ENCODE data around the gene NR5A2. TPM values are rescaled to one million over a fixed set of nuclear protein-coding genes. Genes with fewer than 3 reads are reported as not detected.
A peak's percentile ranks its signal among the peaks of the same experiment; 100 is the strongest.

Gene NR5A2
- total RNA-seq, 1 donor from 2014 or later: not detected

- no peak for TF ChIP-seq EZH2phosphoT487 (IDR thresholded peaks at IDR 0.05)
- Histone ChIP-seq H2AFZ (replicated peaks) (no peak overlapping the region), H4K20me1 (ENCODE audit: low read depth) (peaks cover 26% of the 10 kb centered on the region), H3K27ac (no peak overlapping the region), H3K27me3 (peaks cover 92% of the 10 kb centered on the region), H3K4me3 (no peak overlapping the region), H3K4me1 (peaks cover 19% of the 10 kb centered on the region), H3F3A (ENCODE audit: low read depth) (peaks cover 30% of the 10 kb centered on the region), H3K4me2 (no peak overlapping the region), H3K9me3 (ENCODE audit: low read depth) (no peaks in the 10 kb centered on the region), H3K9ac (no peak overlapping the region), H3K36me3 (no peaks in the 10 kb centered on the region), H3K79me2 (ENCODE audit: low read depth) (no peaks in the 10 kb centered on the region)
- Mint-ChIP-seq H3K4me1 (peaks cover 8% of the 10 kb centered on the region), H3K27me3 (ENCODE audit: insufficient read depth, low read depth) (peaks cover 48% of the 10 kb centered on the region), H3K36me3 (no peaks in the 10 kb centered on the region), H3K27ac (no peak overlapping the region), H3K4me3 (no peak overlapping the region), H3K9me3 (no peaks in the 10 kb centered on the region)
- no peak for DNase-seq (ENCODE audit: low spot score)
Measured at GRCh38 chr1:200030791-200031190, 3.3 kb downstream of the NR5A2 start.

DNA sequence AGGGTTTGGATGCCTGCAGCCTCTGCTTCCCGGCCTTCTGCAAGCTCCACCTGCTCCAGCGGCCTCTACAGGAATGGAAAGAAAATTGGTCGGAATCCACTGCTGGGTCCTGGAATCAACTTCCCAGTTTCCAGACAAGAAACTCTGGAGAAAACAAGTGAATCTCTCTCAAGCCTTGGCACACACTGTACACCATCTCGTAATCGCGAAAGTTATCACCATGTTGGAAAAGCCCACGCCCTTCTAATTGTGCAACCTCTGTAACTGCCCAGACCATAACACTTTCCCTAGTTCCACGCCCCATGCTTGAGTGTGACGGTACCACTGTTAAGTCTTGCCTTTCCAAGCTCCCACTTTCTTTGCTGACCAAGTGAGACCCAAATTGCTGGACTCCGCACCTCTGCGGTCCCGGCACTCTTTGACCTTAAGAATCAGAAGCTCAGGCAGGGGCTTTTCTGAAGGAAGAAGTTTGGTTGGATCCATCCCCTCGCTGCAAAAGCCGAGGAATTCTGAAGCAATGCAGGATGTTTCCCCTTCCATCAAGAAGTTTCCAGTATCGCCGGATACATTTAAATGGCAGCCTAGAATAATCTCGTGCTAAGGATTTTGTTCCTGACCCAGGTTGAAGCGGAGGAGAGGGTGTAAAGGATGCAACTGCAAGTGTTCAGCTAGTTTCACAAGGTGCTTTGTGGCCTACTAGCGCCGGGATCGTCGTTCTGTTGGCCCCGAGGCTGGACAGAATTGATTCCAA is 6.2 kb downstream of the NR5A2 start:
- Histone ChIP-seq H3K4me3 (no peak overlapping the region), H3K36me3 (no peaks in the 10 kb centered on the region), H3K4me1 (peaks cover 26% of the 10 kb centered on the region), H3K27me3 (peaks cover 100% of the 10 kb centered on the region), H4K20me1 (ENCODE audit: low read depth) (peaks cover 54% of the 10 kb centered on the region), H2AFZ (replicated peaks) (no peak overlapping the region), H3K4me2 (peak overlapping the region; percentile 74), H3K79me2 (ENCODE audit: low read depth) (no peaks in the 10 kb centered on the region), H3K9ac (no peak overlapping the region), H3F3A (ENCODE audit: low read depth) (peaks cover 40% of the 10 kb centered on the region), H3K9me3 (ENCODE audit: low read depth) (no peaks in the 10 kb centered on the region), H3K27ac (no peak overlapping the region)
- H3K36me3 Mint-ChIP-seq: no peaks in the 10 kb centered on the region
- H3K9me3 Mint-ChIP-seq: no peaks in the 10 kb centered on the region
- H3K27ac Mint-ChIP-seq: no peak overlapping the region
- peak; percentile 62 for DNase-seq (ENCODE audit: low spot score)
- no peak overlapping the region for H3K4me3 Mint-ChIP-seq
- peaks cover 15% of the 10 kb centered on the region for H3K4me1 Mint-ChIP-seq
- TF ChIP-seq, protein P1, sequence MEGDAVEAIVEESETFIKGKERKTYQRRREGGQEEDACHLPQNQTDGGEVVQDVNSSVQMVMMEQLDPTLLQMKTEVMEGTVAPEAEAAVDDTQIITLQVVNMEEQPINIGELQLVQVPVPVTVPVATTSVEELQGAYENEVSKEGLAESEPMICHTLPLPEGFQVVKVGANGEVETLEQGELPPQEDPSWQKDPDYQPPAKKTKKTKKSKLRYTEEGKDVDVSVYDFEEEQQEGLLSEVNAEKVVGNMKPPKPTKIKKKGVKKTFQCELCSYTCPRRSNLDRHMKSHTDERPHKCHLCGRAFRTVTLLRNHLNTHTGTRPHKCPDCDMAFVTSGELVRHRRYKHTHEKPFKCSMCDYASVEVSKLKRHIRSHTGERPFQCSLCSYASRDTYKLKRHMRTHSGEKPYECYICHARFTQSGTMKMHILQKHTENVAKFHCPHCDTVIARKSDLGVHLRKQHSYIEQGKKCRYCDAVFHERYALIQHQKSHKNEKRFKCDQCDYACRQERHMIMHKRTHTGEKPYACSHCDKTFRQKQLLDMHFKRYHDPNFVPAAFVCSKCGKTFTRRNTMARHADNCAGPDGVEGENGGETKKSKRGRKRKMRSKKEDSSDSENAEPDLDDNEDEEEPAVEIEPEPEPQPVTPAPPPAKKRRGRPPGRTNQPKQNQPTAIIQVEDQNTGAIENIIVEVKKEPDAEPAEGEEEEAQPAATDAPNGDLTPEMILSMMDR (IDR thresholded peaks at IDR 0.05): peak; percentile 43
- peak; percentile 65 for TF ChIP-seq EZH2phosphoT487 (IDR thresholded peaks at IDR 0.05)
- peak; percentile 52 for TF ChIP-seq EZH2 (IDR thresholded peaks at IDR 0.05)
- peaks cover 31% of the 10 kb centered on the region for H3K27me3 Mint-ChIP-seq (ENCODE audit: insufficient read depth, low read depth)

- Histone ChIP-seq H3K27ac (no peak overlapping the region), H3K4me2 (peak overlapping the region; percentile 74), H3K9me3 (ENCODE audit: low read depth) (no peaks in the 10 kb centered on the region), H3K27me3 (peaks cover 100% of the 10 kb centered on the region), H3K9ac (no peak overlapping the region), H3K79me2 (ENCODE audit: low read depth) (no peaks in the 10 kb centered on the region), H3K4me1 (peaks cover 26% of the 10 kb centered on the region), H3K4me3 (peak overlapping the region; percentile 32), H2AFZ (replicated peaks) (no peak overlapping the region), H3F3A (ENCODE audit: low read depth) (peaks cover 41% of the 10 kb centered on the region), H4K20me1 (ENCODE audit: low read depth) (peaks cover 54% of the 10 kb centered on the region), H3K36me3 (no peaks in the 10 kb centered on the region)
- no peak overlapping the region for H3K4me3 Mint-ChIP-seq
- H3K9me3 Mint-ChIP-seq: no peaks in the 10 kb centered on the region
- TF ChIP-seq, protein P1 (IDR thresholded peaks at IDR 0.05): no peak
- no peak for TF ChIP-seq EZH2phosphoT487 (IDR thresholded peaks at IDR 0.05)
- TF ChIP-seq EZH2 (IDR thresholded peaks at IDR 0.05): no peak
- peaks cover 30% of the 10 kb centered on the region for H3K27me3 Mint-ChIP-seq (ENCODE audit: insufficient read depth, low read depth)
- peaks cover 13% of the 10 kb centered on the region for H3K4me1 Mint-ChIP-seq
- peak; percentile 28 for DNase-seq (ENCODE audit: low spot score)
- H3K27ac Mint-ChIP-seq: no peak overlapping the region
- no peaks in the 10 kb centered on the region for H3K36me3 Mint-ChIP-seq
Measured at GRCh38 chr1:200034262-200034557, 6.7 kb downstream of the NR5A2 start.

DNA sequence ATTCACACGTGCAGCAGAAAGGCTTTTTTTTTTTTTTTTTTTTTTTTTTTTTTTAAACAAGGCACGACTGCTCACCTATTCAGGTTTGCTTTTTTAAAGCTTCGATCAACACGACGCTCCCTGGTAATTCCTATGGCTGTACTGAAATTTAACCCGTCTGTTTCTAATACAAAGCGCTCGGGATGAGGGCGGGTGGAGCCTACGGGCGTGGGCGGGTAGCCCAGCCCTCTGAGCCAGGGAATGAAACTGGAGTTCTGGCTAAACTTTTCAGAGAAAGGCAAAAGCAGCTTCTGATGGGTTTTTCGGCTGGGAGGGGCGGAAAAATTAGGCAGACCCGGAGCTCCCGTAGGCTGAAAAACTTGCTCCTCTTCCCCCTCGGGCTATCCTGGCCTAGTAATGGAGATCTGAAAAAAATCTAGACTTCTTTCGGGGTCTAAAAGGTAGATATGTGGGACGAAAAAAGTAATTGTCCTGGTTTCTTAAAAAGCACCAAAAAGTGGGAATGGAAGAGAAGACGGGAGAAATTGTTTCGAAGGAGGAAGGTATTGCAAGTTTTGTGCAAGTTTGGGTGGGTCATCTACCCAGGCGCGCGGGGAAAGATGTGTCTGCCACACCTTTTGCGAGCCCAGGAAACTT is 7.4 kb downstream of the NR5A2 start:
- no peak overlapping the region for H3K27ac Mint-ChIP-seq
- Histone ChIP-seq H4K20me1 (ENCODE audit: low read depth) (peaks cover 61% of the 10 kb centered on the region), H3K27me3 (peaks cover 100% of the 10 kb centered on the region), H3K4me2 (peak overlapping the region; percentile 74), H3K79me2 (ENCODE audit: low read depth) (no peaks in the 10 kb centered on the region), H3K4me1 (peaks cover 27% of the 10 kb centered on the region), H3K9me3 (ENCODE audit: low read depth) (no peaks in the 10 kb centered on the region), H3K27ac (no peak overlapping the region), H3K4me3 (peak overlapping the region; percentile 32), H3K36me3 (no peaks in the 10 kb centered on the region), H2AFZ (replicated peaks) (no peak overlapping the region), H3K9ac (no peak overlapping the region), H3F3A (ENCODE audit: low read depth) (peaks cover 41% of the 10 kb centered on the region)
- peaks cover 14% of the 10 kb centered on the region for H3K4me1 Mint-ChIP-seq
- peak; percentile 80 for DNase-seq (ENCODE audit: low spot score)
- H3K36me3 Mint-ChIP-seq: no peaks in the 10 kb centered on the region
- no peak overlapping the region for H3K4me3 Mint-ChIP-seq
- TF ChIP-seq, protein P1 (IDR thresholded peaks at IDR 0.05): no peak
- TF ChIP-seq EZH2phosphoT487 (IDR thresholded peaks at IDR 0.05) (peak; percentile 19), EZH2 (IDR thresholded peaks at IDR 0.05) (no peak)
- H3K9me3 Mint-ChIP-seq: no peaks in the 10 kb centered on the region
- peaks cover 26% of the 10 kb centered on the region for H3K27me3 Mint-ChIP-seq (ENCODE audit: insufficient read depth, low read depth)

All from neural progenitor cell (in vitro differentiated cells).